Measurements from ENCODE around the gene HPD. TPM values are rescaled to one million over a fixed set of nuclear protein-coding genes. Genes with fewer than 3 reads are reported as not detected.
"Not testable (repeated sequence)": the region's sequence is repeated elsewhere in the genome, so short reads cannot be mapped to it uniquely, and the experiment has no call there.

HPD gene
- total RNA-seq, 2 donors from 2014 or later, result 3.0 to 5.7 TPM

GRCh38 chr12:121866331-121866730, 7.7 kb upstream of the HPD start:
- Histone ChIP-seq H3K9me3 (no peaks in the 10 kb centered on the region), H3K36me3 (replicated peaks in 1 of 2; ENCODE audit: insufficient read depth in 1 of 2, low read depth in 2 of 2) (no peaks in the 10 kb centered on the region), H3K4me3 (no peak overlapping the region), H3K4me1 (peaks cover 18% of the 10 kb centered on the region), H3K27ac (no peak overlapping the region), H3K27me3 (no peaks in the 10 kb centered on the region)
- DNase-seq (no peak), ATAC-seq (no peak)
- intact Hi-C loops (cut with DNase I), result no loop called here
- 75% methylated on average over 4 of the region's 4 CpGs for WGBS, 2 donors
- TF ChIP-seq CTCF (IDR thresholded peaks at IDR 0.05) (no peak), POLR2A (IDR thresholded peaks at IDR 0.05) (no peak)

- H3K4me3 ChIP-seq, result no peak overlapping the region
- intact Hi-C loops (cut with DNase I), result no loop called here
- no peak for TF ChIP-seq CTCF (IDR thresholded peaks at IDR 0.05)
- TF ChIP-seq POLR2A (IDR thresholded peaks at IDR 0.05), result no peak
- no peaks in the 10 kb centered on the region for H3K27me3 ChIP-seq
- H3K27ac ChIP-seq, result peak overlapping the region in 3 of 4 donors; percentile 2 to 51 (median 38)
- no peaks in the 10 kb centered on the region for H3K9me3 ChIP-seq
- no peaks in the 10 kb centered on the region for H3K36me3 ChIP-seq (replicated peaks in 1 of 2; ENCODE audit: insufficient read depth in 1 of 2, low read depth in 2 of 2)
- 48 to 65% methylated on average over 11 of the region's 11 CpGs for WGBS, 2 donors
- no peak for ATAC-seq
- no peak for DNase-seq
- H3K4me1 ChIP-seq, result peaks cover 50% of the 10 kb centered on the region
Measured at GRCh38 chr12:121861636-121862254, 3.1 kb upstream of the HPD start.

GRCh38 chr12:121860699-121861098, 2.0 kb upstream of the HPD start:
- intact Hi-C loops (cut with DNase I); ATAC-seq; H3K9me3 ChIP-seq; H3K4me3 ChIP-seq; H3K36me3 ChIP-seq (replicated peaks in 1 of 2; ENCODE audit: insufficient read depth in 1 of 2, low read depth in 2 of 2); H3K27me3 ChIP-seq; DNase-seq: not testable (repeated sequence)
- H3K4me1 ChIP-seq, result peaks cover 50% of the 10 kb centered on the region
- peak overlapping the region in 3 of 4 donors; percentile 82 to 91 (median 83) for H3K27ac ChIP-seq
- 95 to 100% methylated on average over 4 of the region's 4 CpGs for WGBS, 2 donors

- no peaks in the 10 kb centered on the region for H3K27me3 ChIP-seq
- DNase-seq (peak in 3 of 4 donors; percentile 13 to 49 (median 44)), ATAC-seq (no peak)
- WGBS, 2 donors, result 80 to 100% methylated on average over 1 of the region's 1 CpG
- peaks cover 50% of the 10 kb centered on the region for H3K4me1 ChIP-seq
- no peaks in the 10 kb centered on the region for H3K9me3 ChIP-seq
- TF ChIP-seq POLR2A (IDR thresholded peaks at IDR 0.05) (no peak), CTCF (IDR thresholded peaks at IDR 0.05) (no peak)
- no peak overlapping the region for H3K4me3 ChIP-seq
- peak overlapping the region; percentile 82 to 91 (median 86) for H3K27ac ChIP-seq
- H3K36me3 ChIP-seq (replicated peaks in 1 of 2; ENCODE audit: insufficient read depth in 1 of 2, low read depth in 2 of 2), result no peaks in the 10 kb centered on the region
- intact Hi-C loops (cut with DNase I), result no loop called here
Measured at GRCh38 chr12:121860257-121860656, 1.6 kb upstream of the HPD start.

GRCh38 chr12:121858318-121858661, 369 bp downstream of the HPD start:
- WGBS, 2 donors, result 83% methylated on average over 9 to 10 of the region's 10 CpGs
- Histone ChIP-seq H3K27me3 (no peaks in the 10 kb centered on the region), H3K9me3 (no peaks in the 10 kb centered on the region), H3K36me3 (replicated peaks in 1 of 2; ENCODE audit: insufficient read depth in 1 of 2, low read depth in 2 of 2) (no peaks in the 10 kb centered on the region), H3K27ac (peak overlapping the region; percentile 82 to 91 (median 86)), H3K4me3 (no peak overlapping the region), H3K4me1 (peaks cover 48% of the 10 kb centered on the region)
- TF ChIP-seq CTCF (IDR thresholded peaks at IDR 0.05) (no peak), POLR2A (IDR thresholded peaks at IDR 0.05) (no peak)
- intact Hi-C loops (cut with DNase I), result no loop called here
- ATAC-seq, result no peak
- no peak for DNase-seq

All from body of pancreas (tissue), 4 donors.